Upper lobe of left lung (tissue), 6 donors: Measurements from ENCODE around the gene ADAMTS2. TPM values are rescaled to one million over a fixed set of nuclear protein-coding genes. Genes with fewer than 3 reads are reported as not detected.
A peak's percentile ranks its signal among the peaks of the same experiment; 100 is the strongest.

Source experiments
- ATAC-seq, 2 donors: fragments of 200-7000 bp; cut with Tn5 transposase; one replicate each; pipeline ENCODE4 v1.9.1; 2022; ENCODE audit warnings: mild to moderate bottlenecking in 2 of 2, moderate library complexity in 2 of 2; ENCODE audit not compliant: low FRiP score in 2 of 2
- DNase-seq, 2 donors: peaks; one replicate each; pipeline ENCODE4 v3.0.0-alpha.2; 2019 to 2020
- H3K27ac ChIP-seq, 4 donors: fragments of 200-600 bp; sonication (generic); one replicate each; pipeline ENCODE4 v1.5.1; 2016 to 2019
- H3K27me3 ChIP-seq, 4 donors: fragments of 200-600 bp; sonication (generic); one replicate each; pipeline ENCODE4 v1.5.1; 2017 to 2019
- H3K36me3 ChIP-seq, 4 donors: fragments of 200-600 bp; sonication (generic); one replicate each; pipeline ENCODE4 v1.5.1; 2016 to 2019
- H3K4me1 ChIP-seq, 4 donors: fragments of 200-600 bp; sonication (generic); one replicate each; pipeline ENCODE4 v1.5.1; 2018 to 2019
- H3K4me3 ChIP-seq, 4 donors: fragments of 200-600 bp; sonication (generic); one replicate each; pipeline ENCODE4 v1.5.1; 2017 to 2019; ENCODE audit warnings: mild to moderate bottlenecking in 2 of 4, moderate library complexity in 1 of 4
- H3K9me3 ChIP-seq, 4 donors: fragments of 200-600 bp; sonication (generic); one replicate each; pipeline ENCODE4 v1.5.1; 2018 to 2019
- CTCF ChIP-seq, 6 experiments: fragments of 450-650 bp in 4 of 6; fragments of 200-600 bp in 2 of 6; sonication (generic) in 2 of 6; IDR thresholded peaks; one replicate each; pipeline ENCODE4 v1.5.1; 2016 to 2019; ENCODE audit warnings: antibody characterized with exemption in 6 of 6
- EP300 ChIP-seq, 4 donors: sonication (generic); formaldehyde crosslinking; IDR thresholded peaks; one replicate each; pipeline ENCODE4 v1.5.1; 2017; ENCODE audit warnings: antibody characterized with exemption in 4 of 4, control low read depth in 2 of 4
- POLR2A ChIP-seq, 4 donors: fragments of 450-650 bp; IDR thresholded peaks; one replicate each; pipeline ENCODE4 v1.5.1; 2016 to 2017; ENCODE audit warnings: antibody characterized with exemption in 4 of 4, mild to moderate bottlenecking in 2 of 4
- POLR2AphosphoS5 ChIP-seq, 2 donors: sonication (generic); formaldehyde crosslinking; IDR thresholded peaks; one replicate each; pipeline ENCODE4 v1.5.1; 2017; ENCODE audit warnings: antibody characterized with exemption in 2 of 2
- WGBS, 2 donors: methylation state at CpG; one replicate each; pipeline ENCODE4 v1.1.5; 2017 to 2018; 5-methylcytosine and 5-hydroxymethylcytosine counted together
- total RNA-seq, 6 donors: library from RNA; depleted of rRNA in 4 of 6; stranded (reverse); fragments of >200 nt in 4 of 6; gene quantifications; one replicate each; pipeline versions ENCODE4 v1.1.0 to v1.2.1, GENCODE V29; 2016 to 2021
- donor health status: DM: no; HTN: no; CAD: no; lungs with moderate emphysema.
- donor health status: DM: no; HTN: yes; CAD: no; lungs with severe emphysema.

Gene ADAMTS2
- total RNA-seq, 6 donors from 2014 or later, result 10.0 to 114 (median 25.7) TPM

- DNase-seq, result no peak
Measured at GRCh38 chr5:179154346-179154990, 190.8 kb downstream of the ADAMTS2 start.

GRCh38 chr5:179153921-179154345 lies 191.3 kb downstream of the ADAMTS2 start:
- H3K27me3 ChIP-seq, result no peaks in the 10 kb centered on the region
- no peak overlapping the region for H3K27ac ChIP-seq
- peaks cover 0 to 7% (median 3%) of the 10 kb centered on the region in 4 donors for H3K36me3 ChIP-seq
- DNase-seq (peak in 1 of 2 donors; percentile 17), ATAC-seq (no peak)
- TF ChIP-seq POLR2A (IDR thresholded peaks at IDR 0.05) (no peak), EP300 (IDR thresholded peaks at IDR 0.05) (no peak), POLR2AphosphoS5 (IDR thresholded peaks at IDR 0.05) (no peak)
- 87 to 92% methylated on average over 6 to 22 of the region's 22 CpGs for WGBS, 2 donors
- H3K4me1 ChIP-seq, result no peaks in the 10 kb centered on the region
- no peak overlapping the region for H3K4me3 ChIP-seq
- H3K9me3 ChIP-seq, result no peaks in the 10 kb centered on the region

More at GRCh38 chr5:179154346-179154990, 190.8 kb downstream of the ADAMTS2 start:
- peak in 1 of 2 donors; percentile 3 for ATAC-seq
- H3K4me3 ChIP-seq, result no peak overlapping the region
- 82 to 85% methylated on average over 7 to 16 of the region's 17 CpGs for WGBS, 2 donors
- H3K27ac ChIP-seq, result no peak overlapping the region
- H3K9me3 ChIP-seq, result no peaks in the 10 kb centered on the region
- H3K36me3 ChIP-seq, result peaks cover 0 to 6% (median 2%) of the 10 kb centered on the region in 4 donors
- no peaks in the 10 kb centered on the region for H3K4me1 ChIP-seq
- TF ChIP-seq POLR2AphosphoS5 (IDR thresholded peaks at IDR 0.05), result no peak
- TF ChIP-seq EP300 (IDR thresholded peaks at IDR 0.05), result no peak
- no peak for TF ChIP-seq CTCF (IDR thresholded peaks at IDR 0.05)
- no peak for TF ChIP-seq POLR2A (IDR thresholded peaks at IDR 0.05)
- no peaks in the 10 kb centered on the region for H3K27me3 ChIP-seq

GRCh38 chr5:179153341-179153901 lies 191.8 kb downstream of the ADAMTS2 start:
- Histone ChIP-seq H3K36me3 (peaks cover 0 to 7% (median 3%) of the 10 kb centered on the region in 4 donors), H3K4me1 (no peaks in the 10 kb centered on the region), H3K27me3 (no peaks in the 10 kb centered on the region), H3K4me3 (no peak overlapping the region), H3K9me3 (no peaks in the 10 kb centered on the region), H3K27ac (no peak overlapping the region)
- DNase-seq (peak in 1 of 2 donors; percentile 75), ATAC-seq (no peak)
- WGBS, 2 donors, result 89% methylated on average over 13 of the region's 24 CpGs; no CpG with 5 or more reads in 1 of the 2 donors
- TF ChIP-seq EP300 (IDR thresholded peaks at IDR 0.05) (no peak), POLR2A (IDR thresholded peaks at IDR 0.05) (no peak), POLR2AphosphoS5 (IDR thresholded peaks at IDR 0.05) (no peak), CTCF (IDR thresholded peaks at IDR 0.05) (no peak)

- ATAC-seq, result no peak
- WGBS, 2 donors, result 89 to 94% methylated on average over 15 of the region's 15 CpGs
- Histone ChIP-seq H3K36me3 (peaks cover 0 to 7% (median 3%) of the 10 kb centered on the region in 4 donors), H3K4me3 (no peak overlapping the region), H3K4me1 (no peaks in the 10 kb centered on the region), H3K9me3 (no peaks in the 10 kb centered on the region), H3K27me3 (no peaks in the 10 kb centered on the region), H3K27ac (no peak overlapping the region)
- TF ChIP-seq POLR2AphosphoS5 (IDR thresholded peaks at IDR 0.05) (no peak), POLR2A (IDR thresholded peaks at IDR 0.05) (no peak), CTCF (IDR thresholded peaks at IDR 0.05) (no peak), EP300 (IDR thresholded peaks at IDR 0.05) (no peak)
- DNase-seq, result no peak
Measured at GRCh38 chr5:179152941-179153340, 192.3 kb downstream of the ADAMTS2 start.

GRCh38 chr5:179152144-179152895 lies 192.9 kb downstream of the ADAMTS2 start:
- ATAC-seq, result no peak
- H3K4me1 ChIP-seq, result no peaks in the 10 kb centered on the region
- no peaks in the 10 kb centered on the region for H3K27me3 ChIP-seq
- no peaks in the 10 kb centered on the region for H3K9me3 ChIP-seq
- no peak overlapping the region for H3K4me3 ChIP-seq
- peaks cover 0 to 7% (median 3%) of the 10 kb centered on the region in 4 donors for H3K36me3 ChIP-seq
- WGBS, 2 donors, result 84 to 88% methylated on average over 9 to 18 of the region's 18 CpGs
- TF ChIP-seq POLR2AphosphoS5 (IDR thresholded peaks at IDR 0.05), result no peak
- no peak for TF ChIP-seq EP300 (IDR thresholded peaks at IDR 0.05)
- no peak for TF ChIP-seq CTCF (IDR thresholded peaks at IDR 0.05)
- TF ChIP-seq POLR2A (IDR thresholded peaks at IDR 0.05), result no peak
- no peak overlapping the region for H3K27ac ChIP-seq
- DNase-seq, result no peak
